Heart left ventricle (tissue), 13 donors: ENCODE measurements around the gene CSNK1D.

Experiments
- POLR2A ChIP-seq, 2 donors: fragments of 450-650 bp; IDR thresholded peaks; one replicate each; pipeline ENCODE4 v1.6.1; 2017; ENCODE audit warnings: antibody characterized with exemption in 2 of 2, mild to moderate bottlenecking in 2 of 2, moderate library complexity in 2 of 2
- TF ChIP-seq, protein P1 (sequence below), 12 donors: fragments of 200-600 bp; sonication (generic) in 4 of 12; IDR thresholded peaks; one replicate each; pipeline versions ENCODE4 v1.5.0 to v1.8.0; 2018 to 2022; ENCODE audit warnings: antibody characterized with exemption in 12 of 12, mild to moderate bottlenecking in 5 of 12
- donor health status: ischemic (EF 13 %, LVEDD 7.1; RV severe dilation, severe dysfunction).
- donor health status: DM: no; HTN: yes; CAD: no.
- donor health status: DM: no; HTN: no; CAD: no.
- donor health status: ischemic (EF 25% LVEDD 6.9; RV normal size, moderate dysfunction).
- donor health status: ischemic (EF 25% LVEDD 5.7; RV mildly dilated, moderate dysfunction).
- donor health status: ischemic (EF 35%, LVEDD 5.7; RV mildly dilated, moderate dysfunction).
- donor health status: nonischemic (EF 11% LVEDD 7.7; RV severe dilation, severe dysfunction).
- donor health status: DM: yes; HTN: yes; CAD: no.
- donor health status: PGD.
- donor health status: ischemic (EF 29% LVEDD 5.4; RV normal size, mild dysfunction).
- donor health status: nonischemic (EF 23%, LVEDD 6.1; RV moderate dilation, normal function).

DNA sequence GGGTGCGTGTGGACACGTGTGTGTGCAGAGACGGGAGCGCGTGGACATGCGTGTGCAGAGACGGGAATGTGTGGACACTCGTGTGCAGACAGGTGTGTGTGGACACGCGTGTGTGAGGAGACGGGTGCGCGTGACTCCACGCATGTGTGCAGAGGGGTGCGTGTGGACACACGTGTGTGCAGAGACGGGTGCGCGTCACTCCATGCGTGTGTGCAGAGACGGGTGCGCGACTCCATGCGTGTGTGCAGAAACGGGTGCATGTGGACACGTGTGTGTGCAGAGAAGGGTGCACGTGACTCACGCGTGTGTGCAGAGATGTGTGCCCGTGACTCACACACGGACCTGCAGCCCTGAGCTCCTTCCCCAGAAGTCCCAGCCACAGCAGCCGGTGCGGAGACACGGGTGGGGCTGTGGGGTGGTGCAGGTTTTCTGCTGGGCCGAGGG, 46.1 kb upstream of the CSNK1D start:
- TF ChIP-seq, protein P1, sequence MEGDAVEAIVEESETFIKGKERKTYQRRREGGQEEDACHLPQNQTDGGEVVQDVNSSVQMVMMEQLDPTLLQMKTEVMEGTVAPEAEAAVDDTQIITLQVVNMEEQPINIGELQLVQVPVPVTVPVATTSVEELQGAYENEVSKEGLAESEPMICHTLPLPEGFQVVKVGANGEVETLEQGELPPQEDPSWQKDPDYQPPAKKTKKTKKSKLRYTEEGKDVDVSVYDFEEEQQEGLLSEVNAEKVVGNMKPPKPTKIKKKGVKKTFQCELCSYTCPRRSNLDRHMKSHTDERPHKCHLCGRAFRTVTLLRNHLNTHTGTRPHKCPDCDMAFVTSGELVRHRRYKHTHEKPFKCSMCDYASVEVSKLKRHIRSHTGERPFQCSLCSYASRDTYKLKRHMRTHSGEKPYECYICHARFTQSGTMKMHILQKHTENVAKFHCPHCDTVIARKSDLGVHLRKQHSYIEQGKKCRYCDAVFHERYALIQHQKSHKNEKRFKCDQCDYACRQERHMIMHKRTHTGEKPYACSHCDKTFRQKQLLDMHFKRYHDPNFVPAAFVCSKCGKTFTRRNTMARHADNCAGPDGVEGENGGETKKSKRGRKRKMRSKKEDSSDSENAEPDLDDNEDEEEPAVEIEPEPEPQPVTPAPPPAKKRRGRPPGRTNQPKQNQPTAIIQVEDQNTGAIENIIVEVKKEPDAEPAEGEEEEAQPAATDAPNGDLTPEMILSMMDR (IDR thresholded peaks at IDR 0.05) = no peak
- no peak for TF ChIP-seq POLR2A (IDR thresholded peaks at IDR 0.05)
